Stomach (tissue), 9 donors: Measurements from ENCODE around the gene WFIKKN2. TPM values are rescaled to one million over a fixed set of nuclear protein-coding genes. Genes with fewer than 3 reads are reported as not detected.

ENCODE experiments used
- DNase-seq, 2 donors: peaks; one replicate each; pipeline versions ENCODE4 v3.0.0 to v3.0.0-alpha.2; 2013 to 2019
- H3K27ac ChIP-seq, 5 donors: fragments of 200-600 bp in 4 of 5; sonication (generic) in 4 of 5; one replicate each; pipeline ENCODE4 v1.5.1; 2013 to 2019; ENCODE audit warnings: mild to moderate bottlenecking in 1 of 5, moderate library complexity in 1 of 5
- H3K27me3 ChIP-seq, 3 donors: fragments of 200-600 bp; sonication (generic); one replicate each; pipeline ENCODE4 v1.5.1; 2017 to 2019; ENCODE audit warnings: mixed run types in 1 of 3
- H3K36me3 ChIP-seq, 4 donors: fragments of 200-600 bp; sonication (generic); 1 replicate in 3 of 4; 2 replicates in 1 of 4; pipeline ENCODE4 v1.5.1; 2016 to 2019
- H3K4me1 ChIP-seq, 4 donors: fragments of 200-600 bp; sonication (generic); one replicate each; pipeline ENCODE4 v1.5.1; 2016 to 2019
- H3K4me3 ChIP-seq, 4 donors: fragments of 200-600 bp; sonication (generic) in 3 of 4; one replicate each; pipeline ENCODE4 v1.5.1; 2016 to 2019; ENCODE audit warnings: mild to moderate bottlenecking in 1 of 4
- H3K9me3 ChIP-seq, 4 donors: fragments of 200-600 bp; sonication (generic); one replicate each; pipeline ENCODE4 v1.5.1; 2016 to 2019
- CTCF ChIP-seq, 7 experiments: fragments of 450-650 bp in 4 of 7; fragments of 200-600 bp in 3 of 7; sonication (generic) in 3 of 7; IDR thresholded peaks; one replicate each; pipeline ENCODE4 v1.5.1; 2016 to 2019; ENCODE audit warnings: antibody characterized with exemption in 7 of 7, control low read depth in 2 of 7, mild to moderate bottlenecking in 1 of 7
- EP300 ChIP-seq: sonication (generic); formaldehyde crosslinking; IDR thresholded peaks from one replicate; pipeline ENCODE4 v1.6.1; 2017; ENCODE audit warnings: antibody characterized with exemption
- POLR2A ChIP-seq, 4 donors: fragments of 450-650 bp; IDR thresholded peaks; one replicate each; pipeline ENCODE4 v1.6.1; 2016; ENCODE audit warnings: antibody characterized with exemption in 4 of 4, control low read depth in 2 of 4, mild to moderate bottlenecking in 1 of 4, moderate library complexity in 1 of 4
- POLR2AphosphoS5 ChIP-seq, 3 donors: sonication (generic); formaldehyde crosslinking; IDR thresholded peaks; one replicate each; pipeline ENCODE4 v1.6.1; 2016; ENCODE audit warnings: antibody characterized with exemption in 3 of 3
- WGBS, 5 donors: extraction: QIAGEN DNeasy Blood & Tissue Kit in 3 of 5; methylation state at CpG; one replicate each; pipeline versions ENCODE4 v1.1.5 to v1.1.7; 2013 to 2018; 5-methylcytosine and 5-hydroxymethylcytosine counted together
- intact Hi-C: fragments of 100-400 bp; cut with DNase I; formaldehyde crosslinking; loops from one replicate; pipeline ENCODE4 v1.15.1; 2023; ENCODE audit warnings: low total_unique reads
- polyA plus RNA-seq, 3 donors: library from polyadenylated mRNA; stranded (reverse); fragments of 200-250 nt; gene quantifications; one replicate each; pipeline ENCODE4 v1.2.3, GENCODE V29; 2013
- total RNA-seq, 5 donors: library from RNA; depleted of rRNA; stranded (reverse); fragments of >200 nt; gene quantifications; one replicate each; pipeline versions ENCODE4 v1.1.0 to v1.2.3, GENCODE V29; 2014 to 2016
- donor health status: healthy with polysubstance abuse.
- donor health status: Bipolar disorder and iron deficiency.
- donor health status: healthy.

WFIKKN2 gene
- total and polyA plus RNA-seq, 8 donors: 0.05 to 0.46 (median 0.21) TPM; not detected in 4

GRCh38 chr17:50834429-50835300, 721 bp upstream of the WFIKKN2 start:
- H3K27ac ChIP-seq: peak overlapping the region in 1 of 5 donors; percentile 40
- peak overlapping the region; percentile 21 to 31 (median 27) for H3K4me3 ChIP-seq
- peaks cover 0 to 37% (median 8%) of the 10 kb centered on the region in 3 donors for H3K27me3 ChIP-seq
- H3K4me1 ChIP-seq: peaks cover 7 to 36% (median 19%) of the 10 kb centered on the region in 4 donors
- H3K9me3 ChIP-seq: no peaks in the 10 kb centered on the region
- H3K36me3 ChIP-seq: no peaks in the 10 kb centered on the region
- intact Hi-C loops: loop anchor here (5.0 kb wide), 1 partner anchor 42 kb away; no protein-coding TSS in a partner anchor
- TF ChIP-seq POLR2AphosphoS5 (IDR thresholded peaks at IDR 0.05) (no peak), POLR2A (IDR thresholded peaks at IDR 0.05) (no peak), EP300 (no peak), CTCF (IDR thresholded peaks at IDR 0.05) (no peak)
- 35 to 49% (median 45%) methylated on average over 30 to 38 of the region's 38 CpGs for WGBS, 5 donors
- peak in 1 of 2 donors; percentile 77 for DNase-seq

GRCh38 chr17:50836826-50837225, 1.4 kb downstream of the WFIKKN2 start:
- Histone ChIP-seq H3K27ac (no peak overlapping the region), H3K9me3 (no peaks in the 10 kb centered on the region), H3K4me3 (no peak overlapping the region), H3K27me3 (peaks cover 0 to 37% (median 8%) of the 10 kb centered on the region in 3 donors), H3K36me3 (no peaks in the 10 kb centered on the region), H3K4me1 (peaks cover 0 to 21% (median 11%) of the 10 kb centered on the region in 4 donors)
- intact Hi-C loops: no loop called here
- TF ChIP-seq POLR2AphosphoS5 (IDR thresholded peaks at IDR 0.05) (no peak), CTCF (IDR thresholded peaks at IDR 0.05) (no peak), POLR2A (IDR thresholded peaks at IDR 0.05) (no peak), EP300 (no peak)
- no peak for DNase-seq
- 81 to 94% (median 85%) methylated on average over 11 of the region's 11 CpGs for WGBS, 5 donors

- TF ChIP-seq POLR2AphosphoS5 (IDR thresholded peaks at IDR 0.05) (no peak), CTCF (IDR thresholded peaks at IDR 0.05) (no peak), EP300 (no peak), POLR2A (IDR thresholded peaks at IDR 0.05) (no peak)
- DNase-seq: no peak
- 77 to 87% (median 79%) methylated on average over 7 of the region's 7 CpGs for WGBS, 5 donors
Measured at GRCh38 chr17:50837286-50837979, 2.0 kb downstream of the WFIKKN2 start.

More at GRCh38 chr17:50837286-50837979, 2.0 kb downstream of the WFIKKN2 start:
- Histone ChIP-seq H3K4me3 (no peak overlapping the region), H3K27ac (no peak overlapping the region), H3K4me1 (peaks cover 0 to 18% (median 11%) of the 10 kb centered on the region in 4 donors), H3K36me3 (no peaks in the 10 kb centered on the region), H3K27me3 (peaks cover 0 to 37% (median 8%) of the 10 kb centered on the region in 3 donors), H3K9me3 (no peaks in the 10 kb centered on the region)
- intact Hi-C loops: no loop called here
